Peyer's patch (tissue), 4 donors: ENCODE results near the gene EPHB2.

ENCODE experiments used
- CTCF ChIP-seq, 6 experiments: fragments of 450-650 bp in 4 of 6; fragments of 200-600 bp in 2 of 6; sonication (generic) in 1 of 6; IDR thresholded peaks; one replicate each; pipeline ENCODE4 v1.5.1; 2017 to 2019; ENCODE audit warnings: antibody characterized with exemption in 6 of 6, mild to moderate bottlenecking in 3 of 6, moderate library complexity in 1 of 6
- POLR2A ChIP-seq, 2 donors: fragments of 450-650 bp; IDR thresholded peaks; one replicate each; pipeline ENCODE4 v1.5.1; 2017; ENCODE audit warnings: antibody characterized with exemption in 2 of 2, mild to moderate bottlenecking in 2 of 2, moderate library complexity in 2 of 2

- TF ChIP-seq POLR2A (IDR thresholded peaks at IDR 0.05) (no peak), CTCF (IDR thresholded peaks at IDR 0.05) (no peak)
These were observed 168.0 kb downstream of the EPHB2 start for GRCh38 chr1:22878626-22879025.
